Central memory CD4-positive, alpha-beta T cell (primary cell): ENCODE results near the gene MAN2A2.

Experiments used
- DNase-seq: peaks from one replicate; pipeline ENCODE4 v3.0.0; 2022

Gene MAN2A2

DNA sequence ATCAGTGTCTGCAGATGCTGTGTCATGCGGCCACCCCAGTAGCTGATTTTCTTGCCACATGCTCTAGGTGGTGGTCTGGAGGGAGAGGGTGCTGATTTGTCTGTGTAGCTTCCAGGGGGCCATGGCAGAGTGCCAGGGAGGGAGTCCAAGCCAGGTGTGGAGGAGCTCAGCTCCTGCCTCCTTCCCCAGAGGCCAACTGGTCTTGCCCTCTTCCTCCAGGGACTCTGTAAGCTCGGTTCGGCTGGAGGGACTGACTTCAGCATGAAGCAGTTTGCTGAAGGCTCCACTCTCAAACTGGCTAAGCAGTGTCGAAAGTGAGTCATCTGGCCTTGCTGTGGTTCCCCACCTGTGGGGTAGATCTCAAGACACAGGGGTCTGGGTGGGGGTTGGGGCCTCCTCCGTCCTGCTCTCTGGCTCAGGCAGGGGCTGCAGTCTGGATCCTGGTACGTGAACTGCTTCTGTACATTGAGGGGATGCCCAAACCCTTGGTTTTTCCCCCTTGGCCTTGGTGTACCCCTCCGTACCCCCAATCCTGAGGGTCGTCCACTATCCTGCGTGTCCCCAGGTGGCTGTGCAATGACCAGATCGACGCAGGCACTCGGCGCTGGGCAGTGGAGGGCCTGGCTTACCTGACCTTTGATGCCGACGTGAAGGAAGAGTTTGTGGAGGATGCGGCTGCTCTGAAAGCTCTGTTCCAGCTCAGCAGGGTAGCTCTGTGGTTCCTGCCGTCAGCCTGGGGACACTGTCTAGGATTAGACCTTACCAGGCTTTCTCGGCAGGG lies 44.7 kb downstream of the MAN2A2 start:
- no peak for DNase-seq

DNA sequence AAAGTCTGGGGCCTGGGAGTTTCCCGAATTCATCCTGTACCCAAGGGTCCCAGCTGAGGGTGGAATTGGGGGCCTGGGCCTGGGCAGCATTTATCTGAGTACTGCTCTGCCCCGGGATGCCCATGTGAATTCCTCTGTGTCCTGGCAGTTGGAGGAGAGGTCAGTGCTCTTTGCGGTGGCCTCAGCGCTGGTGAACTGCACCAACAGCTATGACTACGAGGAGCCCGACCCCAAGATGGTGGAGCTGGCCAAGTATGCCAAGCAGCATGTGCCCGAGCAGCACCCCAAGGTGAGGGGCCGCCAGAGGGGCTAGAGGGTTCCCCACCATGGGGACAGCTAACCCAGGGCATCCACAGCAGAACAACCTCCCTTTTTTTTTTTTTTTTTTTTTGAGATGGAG lies 45.4 kb downstream of the MAN2A2 start:
- DNase-seq, result no peak

GRCh38 chr15:90949979-90950675 lies 47.0 kb downstream of the MAN2A2 start:
- no peak for DNase-seq

GRCh38 chr15:90950676-90951075 lies 47.6 kb downstream of the MAN2A2 start:
- DNase-seq, result no peak

- DNase-seq, result no peak
Measured at GRCh38 chr15:90952901-90953677, 50.0 kb downstream of the MAN2A2 start.

DNA sequence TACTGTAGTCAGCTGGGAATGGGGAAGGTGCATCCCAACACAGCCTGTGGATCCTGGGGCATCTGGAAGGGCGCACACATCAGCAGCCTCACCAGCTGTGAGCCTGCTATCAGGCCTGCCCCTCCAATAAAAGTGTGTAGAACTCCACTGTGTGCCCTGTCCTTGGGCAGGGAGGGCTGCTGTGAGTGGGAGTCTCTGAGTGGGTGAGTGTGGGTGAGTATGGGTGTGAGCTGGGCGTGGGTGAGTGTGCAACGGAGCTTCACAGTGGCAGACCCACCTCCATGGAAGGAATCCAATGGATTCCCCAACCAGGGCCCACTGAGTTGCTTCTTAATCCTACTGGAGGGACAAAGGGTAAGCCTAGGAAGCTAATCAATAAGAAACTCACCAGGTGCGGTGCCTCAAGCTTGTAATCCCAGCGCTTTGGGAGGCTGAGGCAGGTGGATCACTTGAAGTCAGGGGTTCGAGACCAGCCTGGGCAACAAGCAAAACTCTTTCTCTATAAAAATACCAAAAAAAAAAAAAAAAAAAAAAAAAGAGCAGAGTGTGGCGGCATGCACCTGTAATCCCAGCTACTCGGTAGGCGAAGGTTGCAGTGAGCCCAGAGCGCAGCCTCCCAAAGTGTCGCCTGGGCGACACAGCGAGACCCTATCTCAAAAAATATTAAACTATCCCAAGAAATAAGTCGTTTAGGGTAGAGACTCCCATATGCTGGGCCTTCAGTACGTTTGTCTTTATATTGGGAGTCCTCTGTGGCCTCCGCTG lies 51.0 kb downstream of the MAN2A2 start:
- no peak for DNase-seq

DNA sequence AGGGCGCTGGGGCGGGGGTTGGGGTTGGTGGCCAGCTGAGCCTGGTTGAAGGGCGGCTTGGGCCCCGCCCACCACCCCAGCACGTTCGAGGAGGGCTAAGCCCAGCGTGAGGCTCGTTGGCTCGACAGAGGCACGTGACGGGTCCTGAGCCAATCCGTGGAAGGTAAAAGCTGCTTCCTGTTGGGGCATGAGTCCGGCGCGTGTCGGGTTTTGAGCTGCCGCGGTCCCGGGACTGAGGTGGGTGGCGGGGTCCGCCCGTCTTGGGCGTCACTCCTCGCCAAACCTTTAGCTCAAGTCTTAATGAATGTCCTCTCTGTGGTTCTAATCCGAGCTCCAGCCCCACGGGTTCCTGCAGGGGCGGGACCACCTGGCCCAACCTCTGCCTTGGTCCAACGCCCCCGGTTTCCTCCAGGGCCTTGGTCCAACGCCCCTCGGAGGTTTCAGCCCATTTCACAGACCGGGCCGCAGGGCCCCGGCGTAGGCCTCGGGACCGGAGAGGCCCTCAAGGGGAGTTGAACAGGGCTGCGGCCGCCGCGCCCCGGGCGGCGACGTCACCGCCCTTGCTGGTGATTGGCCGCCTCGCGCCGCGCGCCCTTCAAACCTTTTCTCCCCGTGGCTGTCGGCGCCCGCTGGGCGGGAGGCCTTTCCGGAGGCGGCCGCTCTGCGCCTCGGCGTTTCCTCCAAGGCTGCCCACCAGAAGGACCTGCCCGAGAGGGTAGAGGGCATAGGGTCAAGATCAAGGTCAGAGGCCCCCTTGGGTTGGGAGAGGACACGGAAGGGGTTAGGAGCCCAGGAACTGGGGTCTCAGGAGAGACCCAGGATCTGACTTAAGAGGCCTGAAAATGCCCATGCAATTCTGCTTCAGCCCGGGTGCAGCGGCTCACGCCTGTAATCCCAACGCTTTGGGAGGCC lies 51.9 kb downstream of the MAN2A2 start, which contains the start of gene RCCD1:
Gene RCCD1, plus strand, starts transcription at position 173 of the 912 bp plus-strand sequence. CDS start 1,851 bp downstream, outside the sequence.
- DNase-seq, result peak; percentile 84

- DNase-seq, result no peak
Measured at GRCh38 chr15:90955624-90956273, 52.6 kb downstream of the MAN2A2 start.

GRCh38 chr15:90956274-90957030 lies 53.4 kb downstream of the MAN2A2 start:
- DNase-seq, result peak; percentile 22

DNA sequence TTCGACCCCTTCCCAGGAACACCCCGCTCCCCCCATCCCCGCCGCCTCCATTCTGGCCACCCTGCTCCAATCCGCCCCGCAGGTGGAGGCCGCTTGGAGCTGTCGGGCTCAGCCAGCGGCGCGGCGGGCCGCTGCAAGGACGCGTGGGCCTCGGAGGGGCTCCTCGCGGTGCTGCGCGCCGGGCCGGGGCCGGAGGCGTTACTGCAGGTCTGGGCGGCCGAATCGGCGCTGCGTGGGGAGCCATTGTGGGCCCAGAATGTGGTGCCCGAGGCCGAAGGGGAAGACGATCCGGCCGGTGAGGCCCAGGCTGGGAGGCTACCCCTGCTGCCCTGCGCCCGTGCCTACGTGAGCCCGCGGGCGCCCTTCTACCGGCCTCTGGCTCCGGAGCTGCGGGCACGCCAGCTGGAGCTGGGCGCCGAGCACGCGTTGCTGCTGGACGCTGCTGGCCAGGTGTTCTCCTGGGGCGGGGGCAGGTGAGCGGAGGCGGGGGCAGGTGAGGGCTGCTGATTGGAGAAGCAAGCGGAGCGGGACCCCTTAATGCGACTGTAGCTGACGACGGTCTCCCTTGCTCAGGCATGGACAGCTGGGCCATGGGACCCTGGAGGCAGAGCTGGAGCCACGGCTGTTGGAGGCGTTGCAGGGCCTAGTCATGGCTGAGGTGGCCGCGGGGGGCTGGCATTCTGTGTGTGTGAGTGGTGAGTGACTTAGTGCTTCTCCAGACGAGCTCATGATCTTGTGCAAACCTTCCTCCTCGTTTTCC lies 54.1 kb downstream of the MAN2A2 start:
- no peak for DNase-seq

DNA sequence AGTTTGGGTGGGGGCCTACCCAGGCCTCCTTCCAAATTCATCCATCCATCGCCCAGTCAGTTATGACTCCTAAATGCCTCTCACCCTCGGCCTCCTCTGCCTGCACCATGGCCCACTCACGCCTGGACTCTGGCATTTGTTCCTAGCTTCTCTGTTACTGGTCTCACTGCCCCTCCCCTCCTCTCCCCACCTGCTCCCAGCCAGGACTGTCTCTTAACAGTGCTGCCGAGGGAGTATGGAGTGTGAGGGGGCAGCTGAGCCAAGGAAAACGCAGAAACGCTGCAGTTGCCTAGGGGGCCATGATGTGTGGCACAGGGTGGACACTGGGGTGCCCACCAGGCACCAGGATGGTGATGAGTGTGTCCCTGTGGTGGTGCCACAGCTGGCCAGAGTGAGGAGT lies 54.7 kb downstream of the MAN2A2 start:
- DNase-seq, result no peak

DNA sequence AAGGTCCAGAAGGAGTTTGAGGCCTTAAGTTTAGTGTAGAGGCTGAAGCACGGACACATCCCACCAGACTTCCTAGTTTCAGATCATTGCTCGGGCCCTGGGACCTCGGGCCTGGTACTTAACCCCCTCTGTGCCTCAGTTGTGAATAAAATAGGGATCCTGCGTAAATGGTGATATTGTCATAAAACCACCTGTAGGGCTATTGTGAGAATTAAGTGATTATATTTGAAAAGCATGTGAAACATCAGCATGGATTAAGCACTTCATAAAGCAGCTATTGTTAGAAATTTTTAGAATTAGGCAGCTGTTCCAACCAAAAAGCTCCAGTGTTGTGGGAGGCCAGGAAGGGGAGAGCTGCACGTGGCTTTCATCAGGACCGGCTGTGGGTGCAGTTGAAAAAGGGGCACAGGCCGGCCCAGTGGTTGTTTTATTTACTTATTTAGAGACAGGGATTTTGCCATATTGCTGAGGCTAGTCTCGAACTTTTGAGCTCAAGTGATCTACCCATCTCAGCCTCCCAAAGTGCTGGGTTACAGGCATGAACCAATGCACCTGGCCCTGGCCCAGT lies 56.0 kb downstream of the MAN2A2 start:
- DNase-seq, result no peak

- no peak for DNase-seq
Measured at GRCh38 chr15:90959894-90960293, 56.8 kb downstream of the MAN2A2 start.

DNA sequence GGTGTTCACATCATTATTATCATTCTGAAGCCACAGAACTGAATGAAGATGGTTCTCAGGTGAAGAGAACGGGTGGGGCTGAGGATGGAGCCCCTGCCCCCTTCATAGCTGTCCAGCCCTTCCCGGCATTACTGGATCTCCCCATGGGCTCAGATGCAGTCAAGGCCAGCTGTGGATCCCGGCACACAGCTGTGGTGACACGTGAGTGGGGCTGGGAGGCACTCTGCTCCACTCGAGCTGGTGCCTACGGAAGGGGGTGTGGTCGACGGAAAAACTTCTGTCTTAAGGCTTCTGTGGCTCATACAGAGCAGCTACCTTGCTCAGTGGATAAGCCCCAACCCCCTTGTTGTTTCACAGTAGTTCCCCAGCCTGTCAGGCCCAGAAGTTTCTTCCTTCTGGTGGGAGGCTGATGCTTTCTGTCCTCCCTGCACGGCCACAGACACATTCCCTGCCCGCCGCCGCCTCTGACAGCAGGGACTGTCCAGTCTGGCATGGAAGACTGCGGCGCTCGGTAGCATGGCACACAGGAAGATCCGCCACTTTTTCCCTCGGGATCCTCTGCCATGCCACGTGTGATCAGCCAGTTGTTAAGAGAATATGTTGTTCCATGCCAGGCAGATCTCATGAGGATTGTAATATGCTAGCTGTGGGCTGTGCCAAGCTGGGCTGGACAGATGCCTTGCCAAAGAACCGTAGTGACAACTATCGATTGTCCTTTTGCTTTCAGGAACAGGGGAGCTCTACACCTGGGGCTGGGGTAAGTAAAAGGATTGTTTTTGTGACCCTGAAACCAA lies 57.4 kb downstream of the MAN2A2 start:
- no peak for DNase-seq

DNA sequence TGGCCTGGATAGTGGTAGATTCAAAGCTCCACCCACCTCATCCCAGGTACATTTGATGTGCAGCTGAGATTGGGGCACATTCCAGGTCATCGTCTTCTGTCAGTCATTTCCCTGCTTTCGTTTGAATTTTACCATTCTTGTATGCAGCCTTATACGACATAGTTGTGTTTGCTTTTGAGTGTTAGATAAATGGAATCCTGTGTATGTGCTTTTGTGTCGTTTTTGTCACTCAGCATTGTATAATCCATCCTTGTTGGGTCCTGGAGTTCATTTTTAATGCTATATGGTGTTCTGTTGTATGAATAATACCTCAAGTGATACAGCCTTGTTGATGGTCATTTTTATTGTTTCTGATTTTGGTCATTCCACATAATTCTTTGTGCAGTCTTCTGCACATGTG lies 58.9 kb downstream of the MAN2A2 start:
- DNase-seq, result no peak

GRCh38 chr15:90966262-90966661 lies 63.2 kb downstream of the MAN2A2 start:
- DNase-seq, result no peak

GRCh38 chr15:90967206-90967605 lies 64.1 kb downstream of the MAN2A2 start:
- no peak for DNase-seq

DNA sequence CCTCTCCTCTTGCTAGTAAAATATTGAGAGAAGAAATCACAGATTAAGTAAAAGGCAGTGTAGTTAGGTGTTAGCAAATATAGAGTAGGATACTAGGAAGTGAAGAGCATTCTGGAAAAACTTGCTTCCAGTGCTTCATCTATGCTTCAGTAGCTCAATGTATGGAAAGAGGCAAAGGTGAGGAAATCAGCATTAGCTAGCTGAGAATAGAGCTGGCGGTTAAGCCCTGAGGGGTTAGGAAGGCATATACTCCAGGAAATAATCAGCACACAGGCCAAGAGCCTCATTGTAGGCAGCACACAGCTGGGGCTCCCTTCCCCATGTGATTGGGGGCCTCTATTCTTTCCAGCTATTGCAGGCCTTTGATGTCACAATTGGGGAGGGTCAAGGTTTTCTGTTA lies 65.3 kb downstream of the MAN2A2 start:
- no peak for DNase-seq
